K562 (cell line): ENCODE data around the gene CXCR3. TPM values are rescaled to one million over a fixed set of nuclear protein-coding genes. Genes with fewer than 3 reads are reported as not detected.

Source experiments
- ATAC-seq: fragments of 200-7000 bp; cut with Tn5 transposase; 3 replicates; pipeline ENCODE4 v1.9.1; 2020; ENCODE audit warnings: moderate library complexity
- BruUV-seq: library from RNA; stranded (reverse); fragments of 400-500 nt; replicated peaks from 2 replicates; lab custom pipeline; 2021; lab: Mats Ljungman, UMichigan
- CTCF ChIA-PET: fragments of 300-600 bp; formaldehyde crosslinking; extraction: SDS; loops from one replicate; lab custom pipeline; 2021; ENCODE audit warnings: low intra/inter-chr PET ratio; lab: Yijun Ruan, JAX
- POLR2A ChIA-PET: fragments of 300-600, 350-650 bp; sonication (Branson Sonifier 250); formaldehyde crosslinking; extraction: SDS; loops from one replicate; lab custom pipeline; 2021; ENCODE audit warnings: antibody characterized with exemption, inconsistent platforms; lab: Yijun Ruan, JAX
- DNase-seq, 4 experiments: peaks; one replicate each; pipeline versions ENCODE4 v3.0.0 to v3.0.0-alpha.2; 2011 to 2018; ENCODE audit warnings: low spot score in 3 of 4, mixed read lengths in 3 of 4; ENCODE audit errors: extremely low read depth in 1 of 4
- FAIRE-seq: peaks from 2 replicates; lab custom pipeline; 2011; peaks lifted over from hg19 to GRCh38; lab: Jason Lieb, UNC
- H2AFZ ChIP-seq: 2 replicates; pipeline ENCODE4 v1.6.0; 2011; ENCODE audit warnings: low read depth, low read length, control low read depth, inconsistent platforms
- H3K27ac ChIP-seq: fragments of 200-600 bp; 3 replicates; pipeline ENCODE4 v1.8.0; 2011; ENCODE audit warnings: low read depth, mild to moderate bottlenecking, control low read depth, inconsistent platforms, low read length, moderate library complexity, mixed read lengths; ENCODE audit errors: extremely low read depth
- H3K27me3 ChIP-seq, 2 experiments: fragments of 300-600 bp in 1 of 2; 2 replicates in 1 of 2; 3 replicates in 1 of 2; pipeline versions ENCODE4 v1.6.0 to v1.8.0; 2011; ENCODE audit warnings: inconsistent platforms in 2 of 2, low read length in 2 of 2, mild to moderate bottlenecking in 1 of 2, mixed read lengths in 1 of 2, moderate library complexity in 1 of 2; ENCODE audit not compliant: control insufficient read depth in 2 of 2, insufficient read depth in 2 of 2
- H3K36me3 ChIP-seq: fragments of 300-600 bp; 3 replicates; pipeline ENCODE4 v1.8.0; 2011; ENCODE audit warnings: mild to moderate bottlenecking, low read length, inconsistent platforms; ENCODE audit not compliant: control insufficient read depth, insufficient read depth
- H3K4me1 ChIP-seq, 2 experiments: fragments of 200-600 bp in 1 of 2; replicated peaks in 1 of 2; 2 replicates in 1 of 2; 3 replicates in 1 of 2; pipeline versions ENCODE4 v1.5.1 to v1.8.0; 2011; ENCODE audit warnings: inconsistent platforms in 2 of 2, low read length in 2 of 2, mild to moderate bottlenecking in 1 of 2, mixed read lengths in 1 of 2, moderate library complexity in 1 of 2; ENCODE audit not compliant: control insufficient read depth in 2 of 2, insufficient read depth in 2 of 2
- H3K4me2 ChIP-seq: 2 replicates; pipeline ENCODE4 v1.6.1; 2011; ENCODE audit warnings: low read length, control low read depth, inconsistent platforms, mixed read lengths; ENCODE audit not compliant: insufficient read depth
- H3K4me3 ChIP-seq: fragments of 200-600 bp; sonication (generic), shearing (Covaris generic); 2 replicates; pipeline ENCODE4 v1.5.1; 2016; ENCODE audit warnings: control low read depth, inconsistent platforms
- H3K79me2 ChIP-seq: fragments of 200-600 bp; 3 replicates; pipeline ENCODE4 v1.8.0; 2011; ENCODE audit warnings: low read length, inconsistent platforms; ENCODE audit not compliant: control insufficient read depth, insufficient read depth
- H3K9ac ChIP-seq, 2 experiments: 2 replicates each; pipeline versions ENCODE4 v1.6.0 to v1.6.1; 2011; ENCODE audit warnings: low read depth in 2 of 2, low read length in 2 of 2, control low read depth in 1 of 2, inconsistent platforms in 1 of 2, mild to moderate bottlenecking in 1 of 2, mixed read lengths in 1 of 2; ENCODE audit not compliant: insufficient read depth in 1 of 2
- H3K9me1 ChIP-seq: one replicate; pipeline ENCODE4 v1.6.0; 2011; ENCODE audit warnings: inconsistent platforms, mild to moderate bottlenecking, low read length, moderate library complexity; ENCODE audit not compliant: control insufficient read depth, insufficient read depth
- H3K9me3 ChIP-seq: replicated peaks from 2 replicates; pipeline ENCODE4 v1.5.1; 2011; ENCODE audit warnings: low read depth, low read length, inconsistent platforms; ENCODE audit not compliant: control insufficient read depth, insufficient read depth
- H4K20me1 ChIP-seq: replicated peaks from 2 replicates; pipeline ENCODE4 v1.6.1; 2011; ENCODE audit warnings: low read length, inconsistent platforms, mixed read lengths; ENCODE audit not compliant: control insufficient read depth, insufficient read depth
- HNRNPLL ChIP-seq: fragments of 200-400 bp; formaldehyde crosslinking; IDR thresholded peaks from 2 replicates; pipeline ENCODE4 v1.6.1; 2017; ENCODE audit warnings: low read length, low read depth, mild to moderate bottlenecking; ENCODE audit not compliant: poor library complexity, severe bottlenecking
- OTX1 ChIP-seq: fragments of 450-650 bp; formaldehyde crosslinking; IDR thresholded peaks from 2 replicates; pipeline ENCODE4 v1.4.0; 2022; ENCODE audit warnings: mild to moderate bottlenecking
- RFX5 ChIP-seq: IDR thresholded peaks from 2 replicates; pipeline ENCODE4 v1.6.1; 2011; ENCODE audit warnings: low read depth, mild to moderate bottlenecking, improper control_type of control experiment, low read length
- ZBTB40 ChIP-seq, 2 experiments: fragments of 450-650 bp in 1 of 2; sonication (generic) in 1 of 2; formaldehyde crosslinking in 1 of 2; IDR thresholded peaks; 2 replicates each; pipeline versions ENCODE4 v1.7.1 to v1.9.0; 2016 to 2022; ENCODE audit warnings: inconsistent platforms in 1 of 2, mild to moderate bottlenecking in 1 of 2, missing genetic modification reagents in 1 of 2
- WGBS: fragments of 100-300 bp; shearing (Covaris generic); methylation state at CpG from one replicate; pipeline ENCODE4 v1.1.6; 2016; ENCODE audit warnings: low coverage, mixed read lengths; ENCODE audit not compliant: insufficient coverage; ENCODE audit errors: missing lambda C conversion rate; 5-methylcytosine and 5-hydroxymethylcytosine counted together
- in situ Hi-C: fragments of 300-500 bp; cut with MboI; formaldehyde crosslinking; loops from 4 replicates; pipeline ENCODE4 v1.15.0; 2018; ENCODE audit warnings: inconsistent platforms, mixed read lengths
- intact Hi-C: fragments of 100-400 bp; cut with micrococcal nuclease; formaldehyde crosslinking; loops from 2 replicates; pipeline ENCODE4 v1.14.2; 2022
- polyA plus RNA-seq, 8 experiments: library from polyadenylated mRNA; depleted of rRNA in 4 of 8; stranded (reverse) in 5 of 8; unstranded in 3 of 8; fragments of >200 nt; fragmentation: Nextera tagmentation in 2 of 8; fragmentation: Illumina TruSeq in 1 of 8; extraction: Ambion mirVana in 2 of 8; extraction: Trizol in 1 of 8; gene quantifications; 2 replicates each; pipeline versions ENCODE4 v1.2.1 to v1.2.3, GENCODE V29; 2011 to 2014; ENCODE audit warnings: inconsistent platforms in 1 of 8, missing spikeins in 1 of 8
- total RNA-seq, 7 experiments: library from RNA; depleted of rRNA in 6 of 7; stranded (reverse); fragments of >200 nt in 6 of 7; fragmentation: Illumina TruSeq in 2 of 7; extraction: Trizol in 2 of 7; gene quantifications; 2 replicates each; pipeline versions ENCODE4 v1.2.1 to v1.2.3, GENCODE V29; 2011 to 2021; ENCODE audit warnings: low replicate concordance in 1 of 7

CXCR3 gene
- total and polyA plus RNA-seq, 9 of the 15 experiments (the other 6 are each of a cell fraction or from before 2014, with no cell fraction given), result not detected

- Histone ChIP-seq H3K79me2 (no peaks in the 10 kb centered on the region), H3K4me3 (no peak overlapping the region), H3K27me3 (peaks cover 0 to 4% of the 10 kb centered on the region in 2 experiments; a peak in 2 of 5 replicates), H2AFZ (no peak overlapping the region), H3K9ac (no peak overlapping the region), H3K9me1 (no peaks in the 10 kb centered on the region), H3K36me3 (no peaks in the 10 kb centered on the region), H3K9me3 (no peaks in the 10 kb centered on the region), H3K4me2 (no peak overlapping the region), H3K4me1 (peaks cover 2 to 4% of the 10 kb centered on the region in 2 experiments; a peak in 2 of 5 replicates), H3K27ac (no peak overlapping the region), H4K20me1 (no peaks in the 10 kb centered on the region)
- no peak for TF ChIP-seq RFX5
- 0 out of 2 replicates have a peak, but pooled peaks have one; percentile 20 for TF ChIP-seq ZBTB40 (IDR thresholded peaks at IDR 0.05)
- no peak for TF ChIP-seq ZBTB40 (CRISPR knock-in tag; IDR thresholded peaks at IDR 0.05)
- TF ChIP-seq OTX1, result no peak
- TF ChIP-seq HNRNPLL, result no peak
- in situ Hi-C loops, result no loop called here
- intact Hi-C loops, result no loop called here
- DNase-seq (no peak), FAIRE-seq (no peak), ATAC-seq (no peak)
- no TSS peak for BruUV-seq
- CTCF ChIA-PET, result no interaction called here
- 31% methylated on average over 5 of the region's 5 CpGs for WGBS
- POLR2A ChIA-PET, result no interaction called here
Measured at GRCh38 chrX:71625471-71625870, 7.2 kb upstream of the CXCR3 start.
